Adrenal gland (tissue), 5 donors: Measurements from ENCODE around the gene ABCC5.

Experiments used
- CTCF ChIP-seq, 6 experiments: fragments of 450-650 bp in 4 of 6; fragments of 200-600 bp in 2 of 6; sonication (generic) in 1 of 6; IDR thresholded peaks; 1 replicate in 5 of 6; 2 replicates in 1 of 6; pipeline versions ENCODE4 v1.5.1 to v1.8.0; 2016 to 2021; ENCODE audit warnings: antibody characterized with exemption in 6 of 6, mild to moderate bottlenecking in 2 of 6, moderate library complexity in 1 of 6
- POLR2A ChIP-seq, 2 donors: fragments of 450-650 bp; IDR thresholded peaks; one replicate each; pipeline ENCODE4 v1.6.1; 2017; ENCODE audit warnings: antibody characterized with exemption in 2 of 2, mild to moderate bottlenecking in 2 of 2, moderate library complexity in 1 of 2
- donor health status: DM: no; HTN: no; CAD: no.

- no peak for TF ChIP-seq CTCF (IDR thresholded peaks at IDR 0.05)
- TF ChIP-seq POLR2A (IDR thresholded peaks at IDR 0.05) = no peak
These were observed 15.9 kb downstream of the ABCC5 start for GRCh38 chr3:184001761-184002160.
